HepG2 (cell line): Measurements from ENCODE around the gene NOL4L. TPM values are rescaled to one million over a fixed set of nuclear protein-coding genes. Genes with fewer than 3 reads are reported as not detected.

Source experiments
- ATAC-seq: fragments of 200-7000 bp; cut with Tn5 transposase; 3 replicates; pipeline ENCODE4 v1.9.1; 2020; ENCODE audit warnings: mild to moderate bottlenecking, moderate library complexity
- BruUV-seq: library from RNA; stranded (reverse); fragments of 400-500 nt; replicated peaks from 2 replicates; lab custom pipeline; 2021; lab: Mats Ljungman, UMichigan
- CTCF ChIA-PET: fragments of 300-600 bp; formaldehyde crosslinking; extraction: SDS; loops from one replicate; lab custom pipeline; 2021; ENCODE audit warnings: low total read pairs, inconsistent platforms, low intra/inter-chr PET ratio; lab: Yijun Ruan, JAX
- POLR2A ChIA-PET: fragments of 350-600 bp; sonication (Branson Sonifier 250); formaldehyde crosslinking; loops from one replicate; lab custom pipeline; 2020; ENCODE audit warnings: antibody characterized with exemption, inconsistent platforms; lab: Yijun Ruan, JAX
- DNase-seq: peaks from one replicate; pipeline ENCODE4 v3.0.0-alpha.2; 2015; ENCODE audit warnings: low spot score
- FAIRE-seq: peaks from 3 replicates; lab custom pipeline; 2011; peaks lifted over from hg19 to GRCh38; lab: Jason Lieb, UNC
- H2AFZ ChIP-seq: one replicate; pipeline ENCODE4 v1.6.1; 2011; ENCODE audit warnings: low read length, inconsistent platforms
- H3K27ac ChIP-seq: fragments of 300-600 bp; 3 replicates; pipeline ENCODE4 v1.8.0; 2011; ENCODE audit warnings: mixed run types, mild to moderate bottlenecking, mixed read lengths, low read length, inconsistent platforms; ENCODE audit not compliant: insufficient read depth; ENCODE audit errors: extremely low read length
- H3K27me3 ChIP-seq, 2 experiments: fragments of 200-600 bp in 1 of 2; 2 replicates in 1 of 2; 3 replicates in 1 of 2; pipeline versions ENCODE4 v1.6.0 to v1.8.0; 2011; ENCODE audit warnings: low read length in 2 of 2, mild to moderate bottlenecking in 2 of 2, moderate library complexity in 2 of 2, inconsistent platforms in 1 of 2; ENCODE audit not compliant: insufficient read depth in 2 of 2, control insufficient read depth in 1 of 2
- H3K36me3 ChIP-seq, 2 experiments: fragments of 200-600 bp in 1 of 2; replicated peaks in 1 of 2; 2 replicates in 1 of 2; 3 replicates in 1 of 2; pipeline versions ENCODE4 v1.5.1 to v1.8.0; 2011; ENCODE audit warnings: low read length in 2 of 2, inconsistent platforms in 1 of 2; ENCODE audit not compliant: insufficient read depth in 2 of 2, control insufficient read depth in 1 of 2
- H3K4me1 ChIP-seq: 2 replicates; pipeline ENCODE4 v1.5.1; 2012; ENCODE audit warnings: low read length, inconsistent platforms; ENCODE audit not compliant: insufficient read depth
- H3K4me2 ChIP-seq: 2 replicates; pipeline ENCODE4 v1.6.0; 2011; ENCODE audit warnings: low read depth, low read length, inconsistent platforms
- H3K4me3 ChIP-seq, 3 experiments: fragments of 200-600 bp in 1 of 3; sonication (generic), shearing (Covaris generic) in 1 of 3; replicated peaks in 1 of 3; 2 replicates each; pipeline ENCODE4 v1.5.1; 2011 to 2016; ENCODE audit warnings: low read length in 3 of 3, inconsistent platforms in 2 of 3, low read depth in 2 of 3, mild to moderate bottlenecking in 2 of 3, control low read depth in 1 of 3, mixed read lengths in 1 of 3; ENCODE audit not compliant: insufficient read depth in 1 of 3
- H3K79me2 ChIP-seq: one replicate; pipeline ENCODE4 v1.6.1; 2011; ENCODE audit warnings: low read length, inconsistent platforms; ENCODE audit not compliant: insufficient read depth
- H3K9ac ChIP-seq: 2 replicates; pipeline ENCODE4 v1.6.0; 2011; ENCODE audit warnings: mild to moderate bottlenecking, low read depth, low read length, inconsistent platforms; ENCODE audit not compliant: insufficient read depth
- H3K9me3 ChIP-seq: 2 replicates; pipeline ENCODE4 v1.5.1; 2012; ENCODE audit warnings: mild to moderate bottlenecking, low read length
- H4K20me1 ChIP-seq: 2 replicates; pipeline ENCODE4 v1.6.0; 2011; ENCODE audit warnings: inconsistent platforms, mild to moderate bottlenecking, low read length, moderate library complexity; ENCODE audit not compliant: insufficient read depth
- AGO2 ChIP-seq: fragments of 200-400 bp; formaldehyde crosslinking; optimal IDR thresholded peaks from 2 replicates; pipeline ENCODE3; 2017; ENCODE audit warnings: mild to moderate bottlenecking, low read depth, low read length, moderate library complexity
- ATRX ChIP-seq: sonication (generic); formaldehyde crosslinking; IDR thresholded peaks from 2 replicates; pipeline ENCODE4 v1.4.0; 2020; ENCODE audit warnings: missing genetic modification reagents, borderline replicate concordance
- BCL6 ChIP-seq: IDR thresholded peaks from 2 replicates; pipeline ENCODE4 v1.6.1; 2016; ENCODE audit warnings: missing genetic modification reagents, missing compliant biosample characterization
- BRF2 ChIP-seq: sonication (generic); formaldehyde crosslinking; IDR thresholded peaks from 2 replicates; pipeline ENCODE4 v1.8.1; 2022; ENCODE audit warnings: mild to moderate bottlenecking, missing genetic modification reagents
- EED ChIP-seq: sonication (generic); formaldehyde crosslinking; IDR thresholded peaks from 2 replicates; pipeline ENCODE4 v1.5.0; 2020; ENCODE audit warnings: mild to moderate bottlenecking, missing genetic modification reagents
- HNF4A ChIP-seq: sonication (generic); formaldehyde crosslinking; IDR thresholded peaks from 2 replicates; pipeline ENCODE4 v1.4.0; 2020; ENCODE audit warnings: missing genetic modification reagents
- IRX3 ChIP-seq: sonication (generic); formaldehyde crosslinking; IDR thresholded peaks from 2 replicates; pipeline ENCODE4 v1.8.1; 2023; ENCODE audit warnings: mild to moderate bottlenecking, low read depth, missing genetic modification reagents, borderline replicate concordance
- MIXL1 ChIP-seq: IDR thresholded peaks from 2 replicates; pipeline ENCODE4 v1.6.1; 2016
- NAIF1 ChIP-seq: sonication (generic); formaldehyde crosslinking; IDR thresholded peaks from 2 replicates; pipeline ENCODE4 v1.5.0; 2020; ENCODE audit warnings: mild to moderate bottlenecking, missing genetic modification reagents, borderline replicate concordance
- ZFP91 ChIP-seq: sonication (generic); formaldehyde crosslinking; IDR thresholded peaks from 2 replicates; pipeline ENCODE4 v1.9.0; 2022; ENCODE audit warnings: missing genetic modification reagents, mild to moderate bottlenecking, borderline replicate concordance
- ZNF253 ChIP-seq: sonication (generic); formaldehyde crosslinking; IDR thresholded peaks from 2 replicates; pipeline ENCODE4 v1.8.0; 2022; ENCODE audit warnings: mild to moderate bottlenecking, missing genetic modification reagents, borderline replicate concordance
- ZNF691 ChIP-seq: sonication (generic); formaldehyde crosslinking; IDR thresholded peaks from 2 replicates; pipeline ENCODE4 v1.4.0; 2020; ENCODE audit warnings: missing genetic modification reagents, low read depth, mild to moderate bottlenecking, borderline replicate concordance
- ZNF788 ChIP-seq: sonication (generic); formaldehyde crosslinking; IDR thresholded peaks from 2 replicates; pipeline ENCODE4 v1.5.0; 2020; ENCODE audit warnings: mild to moderate bottlenecking, missing genetic modification reagents, borderline replicate concordance
- WGBS: methylation state at CpG from one replicate; pipeline ENCODE4 v1.1.6; 2017; ENCODE audit warnings: low lambda C conversion rate; 5-methylcytosine and 5-hydroxymethylcytosine counted together
- in situ Hi-C: cut with HindIII; loops from 2 replicates; pipeline ENCODE4 v1.10.0; 2017; ENCODE audit warnings: low pct_unique_long_range_greater_than_20kb; ENCODE audit not compliant: extremely low pct_ligation_motif_present
- intact Hi-C: fragments of 100-400 bp; cut with micrococcal nuclease; formaldehyde crosslinking; loops from one replicate; pipeline ENCODE4 v1.10.0; 2022; ENCODE audit not compliant: unreplicated experiment
- polyA plus RNA-seq, 8 experiments: library from polyadenylated mRNA; depleted of rRNA in 3 of 8; stranded (reverse) in 7 of 8; unstranded in 1 of 8; fragments of >200 nt; fragmentation: Illumina TruSeq in 4 of 8; extraction: Trizol in 4 of 8; gene quantifications; 2 replicates each; pipeline versions ENCODE4 v1.2.1 to v1.2.3, GENCODE V29; 2011 to 2016; ENCODE audit warnings: low read depth in 4 of 8, missing spikeins in 1 of 8, mixed read lengths in 1 of 8; ENCODE audit not compliant: insufficient read depth in 1 of 8
- total RNA-seq, 5 experiments: library from RNA; depleted of rRNA; stranded (reverse); fragments of >200 nt; fragmentation: Illumina TruSeq; extraction: Trizol; gene quantifications; 2 replicates each; pipeline ENCODE4 v1.2.3, GENCODE V29; 2016; ENCODE audit warnings: low read depth in 1 of 5

Gene NOL4L
- total and polyA plus RNA-seq, 2 of the 13 experiments (the other 11 are each of a cell fraction or from before 2014, with no cell fraction given): 16.6 to 35.4 TPM

GRCh38 chr20:32462900-32463641, 122.1 kb downstream of the NOL4L start (continued):
- TF ChIP-seq ATRX (CRISPR knock-in tag): no peak
- no peak for TF ChIP-seq ZNF253 (CRISPR knock-in tag)
- no peak for TF ChIP-seq MIXL1 (CRISPR knock-in tag)

- H3K4me1 ChIP-seq: peaks cover 39% of the 10 kb centered on the region
- no peak overlapping the region for H2AFZ ChIP-seq
- FAIRE-seq (no peak), ATAC-seq (no peak), DNase-seq (no peak)
- H3K9ac ChIP-seq: no peak overlapping the region
- BruUV-seq: no TSS peak
- in situ Hi-C loops: no loop called here
- H3K4me3 ChIP-seq: no peak overlapping the region
- no peaks in the 10 kb centered on the region for H3K27me3 ChIP-seq
- H3K4me2 ChIP-seq: no peak overlapping the region
- POLR2A ChIA-PET: interaction anchor here (1.2 kb wide), 1 partner anchor 12 kb away, joined by 3 read pairs; no protein-coding TSS in a partner anchor
- H4K20me1 ChIP-seq: peaks cover 6% of the 10 kb centered on the region; the same call in 1 of the 2 replicates
- H3K27ac ChIP-seq: no peak overlapping the region
- intact Hi-C loops: no loop called here
- no peaks in the 10 kb centered on the region for H3K9me3 ChIP-seq
- H3K36me3 ChIP-seq: peaks cover 22 to 36% of the 10 kb centered on the region in 2 experiments; a peak in 4 of 5 replicates
- peaks cover 44% of the 10 kb centered on the region for H3K79me2 ChIP-seq
- TF ChIP-seq AGO2: peak; percentile 77
- TF ChIP-seq ZFP91: 0 out of 2 replicates have a peak, but pooled peaks have one; percentile 26
- TF ChIP-seq EED (CRISPR knock-in tag): 0 out of 2 replicates have a peak, but pooled peaks have one; percentile 43
- no peak for TF ChIP-seq BCL6
- no peak for TF ChIP-seq HNF4A (CRISPR knock-in tag)
- TF ChIP-seq ZNF788: 0 out of 2 replicates have a peak, but pooled peaks have one; percentile 22
- no peak for TF ChIP-seq BRF2
- TF ChIP-seq NAIF1 (CRISPR knock-in tag): no peak
- no peak for TF ChIP-seq IRX3 (CRISPR knock-in tag)
- no peak for TF ChIP-seq ZNF691
- TF ChIP-seq, all 625 proteins: peak for 4
- WGBS: 95% methylated on average over 17 of the region's 17 CpGs
- CTCF ChIA-PET: no interaction called here
Measured at GRCh38 chr20:32461836-32462600, 123.1 kb downstream of the NOL4L start.
